Measurements from ENCODE around the gene RPS14. TPM values are rescaled to one million over a fixed set of nuclear protein-coding genes. Genes with fewer than 3 reads are reported as not detected.

The RPS14 gene
- total and polyA plus RNA-seq, 2 of the 4 experiments (the other 2 are of a cell fraction), result 6,296 to 7,310 TPM

Other genes with a start within 250 kb of the RPS14 start
- under 0.01 and 0.18 TPM in 2 replicates for gene CAMK2A, start 160.0 kb downstream of the RPS14 start, total RNA-seq (2012; rRNA removed)
- 0.17 and 0.19 TPM in 2 replicates for gene CAMK2A, start 160.0 kb downstream of the RPS14 start, polyA plus RNA-seq (2012; rRNA removed)
- 15.0 and 15.2 TPM in 2 replicates for gene ARSI, start 146.8 kb downstream of the RPS14 start, total RNA-seq (2012; rRNA removed)
- gene ARSI, start 146.8 kb downstream of the RPS14 start, polyA plus RNA-seq (2012; rRNA removed), result 14.8 and 15.5 TPM in 2 replicates
- gene TCOF1, start 92.0 kb downstream of the RPS14 start, total RNA-seq (2012; rRNA removed), result 18.3 and 19.7 TPM in 2 replicates
- gene TCOF1, start 92.0 kb downstream of the RPS14 start, polyA plus RNA-seq (2012; rRNA removed), result 18.2 and 18.8 TPM in 2 replicates
- gene CD74, start 36.8 kb downstream of the RPS14 start, total RNA-seq (2012; rRNA removed), result 0.18 and 0.28 TPM in 2 replicates
- 1.1 and 1.5 TPM in 2 replicates for gene CD74, start 36.8 kb downstream of the RPS14 start, polyA plus RNA-seq (2012; rRNA removed)
- 30.3 and 30.5 TPM in 2 replicates for gene NDST1, start 58.4 kb upstream of the RPS14 start, total RNA-seq (2012; rRNA removed)
- 80.4 and 101 TPM in 2 replicates for gene NDST1, start 58.4 kb upstream of the RPS14 start, polyA plus RNA-seq (2012; rRNA removed)
- gene SYNPO, start 190.9 kb upstream of the RPS14 start, total RNA-seq (2012; rRNA removed), result 3.0 and 3.1 TPM in 2 replicates
- 22.6 and 24.8 TPM in 2 replicates for gene SYNPO, start 190.9 kb upstream of the RPS14 start, polyA plus RNA-seq (2012; rRNA removed)
- under 0.01 TPM in 2 replicates for gene MYOZ3, start 211.5 kb upstream of the RPS14 start, total RNA-seq (2012; rRNA removed)
- 0.24 TPM in 2 replicates for gene MYOZ3, start 211.5 kb upstream of the RPS14 start, polyA plus RNA-seq (2012; rRNA removed)